Loucy (cell line): ENCODE measurements around the gene WASF2.

Source experiments
- H2AFZ ChIP-seq: fragments of 200-600 bp; sonication (generic); 2 replicates; pipeline ENCODE4 v1.6.0; 2016; ENCODE audit warnings: antibody characterized with exemption, mild to moderate bottlenecking, low read length, moderate library complexity
- H3F3A ChIP-seq: fragments of 200-600 bp; 2 replicates; pipeline ENCODE4 v1.6.0; 2016; ENCODE audit warnings: antibody characterized with exemption, low read depth, mild to moderate bottlenecking
- H3K27me3 ChIP-seq: fragments of 200-600 bp; sonication (generic); 2 replicates; pipeline ENCODE4 v1.6.1; 2014; ENCODE audit warnings: low read length, mild to moderate bottlenecking; ENCODE audit not compliant: insufficient read depth, poor library complexity, severe bottlenecking
- H3K36me3 ChIP-seq: fragments of 200-600 bp; sonication (generic); 2 replicates; pipeline ENCODE4 v1.6.1; 2016; ENCODE audit warnings: low read length; ENCODE audit not compliant: insufficient read depth
- H3K4me1 ChIP-seq: fragments of 200-600 bp; sonication (generic); 2 replicates; pipeline ENCODE4 v1.5.1; 2014; ENCODE audit warnings: low read length, mild to moderate bottlenecking; ENCODE audit not compliant: insufficient read depth, poor library complexity, severe bottlenecking
- H3K4me2 ChIP-seq: fragments of 200-600 bp; sonication (generic); 2 replicates; pipeline ENCODE4 v1.6.0; 2014; ENCODE audit warnings: antibody characterized with exemption, low read length, low read depth, mild to moderate bottlenecking; ENCODE audit not compliant: poor library complexity, severe bottlenecking
- H3K4me3 ChIP-seq: fragments of 200-600 bp; sonication (generic); 2 replicates; pipeline ENCODE4 v1.5.1; 2014; ENCODE audit warnings: low read length, mild to moderate bottlenecking, mixed read lengths; ENCODE audit not compliant: poor library complexity, severe bottlenecking
- H3K79me2 ChIP-seq: fragments of 200-600 bp; sonication (generic); 2 replicates; pipeline ENCODE4 v1.6.1; 2014; ENCODE audit warnings: low read length; ENCODE audit not compliant: insufficient read depth
- H3K9ac ChIP-seq: fragments of 200-600 bp; sonication (generic); 2 replicates; pipeline ENCODE4 v1.6.0; 2014; ENCODE audit warnings: mild to moderate bottlenecking, low read depth, low read length, moderate library complexity; ENCODE audit not compliant: poor library complexity, severe bottlenecking
- H3K9me2 ChIP-seq: fragments of 200-600 bp; sonication (generic); replicated peaks from 2 replicates; pipeline ENCODE4 v1.6.1; 2016; ENCODE audit warnings: low read depth, low read length, mixed read lengths
- H3K9me3 ChIP-seq: fragments of 200-600 bp; sonication (generic); 2 replicates; pipeline ENCODE4 v1.6.1; 2014; ENCODE audit warnings: mild to moderate bottlenecking, antibody characterized with exemption, low read length, low read depth; ENCODE audit not compliant: insufficient read depth
- H4K20me1 ChIP-seq: fragments of 200-600 bp; sonication (generic); 2 replicates; pipeline ENCODE4 v1.6.0; 2014; ENCODE audit warnings: antibody characterized with exemption, low read length, mild to moderate bottlenecking; ENCODE audit not compliant: insufficient read depth, poor library complexity, severe bottlenecking
- EZH2phosphoT487 ChIP-seq: fragments of 200-600 bp; IDR thresholded peaks from 2 replicates; pipeline ENCODE4 v1.6.1; 2018; ENCODE audit warnings: antibody characterized with exemption, mild to moderate bottlenecking, moderate library complexity, borderline replicate concordance
- TF ChIP-seq, protein P1 (sequence below): fragments of 200-600 bp; sonication (generic); conservative IDR thresholded peaks from 2 replicates; pipeline ENCODE4 v1.5.1; 2014; ENCODE audit warnings: mild to moderate bottlenecking, antibody characterized with exemption, low read length

WASF2 gene

DNA sequence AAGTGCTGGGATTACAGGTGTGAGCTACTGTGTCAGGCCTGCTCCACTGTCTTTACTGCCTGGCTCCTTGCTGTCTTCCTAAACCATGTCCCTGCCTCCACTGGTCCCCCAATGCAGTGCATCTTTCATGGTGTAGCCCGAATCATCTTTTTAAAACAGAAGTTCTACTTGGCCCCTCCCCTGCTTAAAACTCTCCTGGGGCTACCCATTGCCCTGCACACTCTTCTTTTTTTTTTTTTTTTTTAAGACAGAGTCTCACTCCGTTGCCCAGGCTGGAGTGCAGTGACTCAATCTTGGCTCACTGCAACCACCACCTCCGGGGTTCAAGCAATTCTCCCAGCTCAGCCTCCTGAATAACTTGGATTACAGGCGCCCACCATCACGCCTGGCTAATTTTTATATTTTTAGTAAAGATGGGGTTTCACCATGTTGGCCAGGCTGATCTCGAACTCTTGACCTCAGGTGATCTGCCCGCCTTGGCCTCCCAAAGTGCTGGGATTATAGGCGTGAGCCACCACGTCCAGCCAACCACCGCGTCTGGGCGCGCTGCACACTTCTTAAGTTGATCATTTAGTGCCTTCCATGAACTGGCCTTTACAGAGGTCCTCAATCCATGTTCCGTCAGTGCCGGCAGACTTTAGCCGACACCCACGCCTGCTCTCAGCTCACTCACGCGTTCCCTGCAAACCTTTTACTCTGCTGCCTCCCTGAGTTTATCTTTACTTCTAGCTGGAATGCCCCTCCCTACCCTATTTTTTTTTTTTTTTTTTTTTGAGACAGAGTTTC is 117.8 kb downstream of the WASF2 start:
- Histone ChIP-seq H3K79me2 (no peaks in the 10 kb centered on the region), H3K27me3 (no peaks in the 10 kb centered on the region), H3K4me1 (peaks cover 6% of the 10 kb centered on the region), H2AFZ (no peak overlapping the region), H3K4me2 (no peak overlapping the region), H3K9ac (no peak overlapping the region), H4K20me1 (no peaks in the 10 kb centered on the region), H3K9me3 (no peaks in the 10 kb centered on the region), H3K36me3 (no peaks in the 10 kb centered on the region), H3F3A (no peaks in the 10 kb centered on the region), H3K9me2 (no peaks in the 10 kb centered on the region), H3K4me3 (no peak overlapping the region)
- TF ChIP-seq, protein P1, sequence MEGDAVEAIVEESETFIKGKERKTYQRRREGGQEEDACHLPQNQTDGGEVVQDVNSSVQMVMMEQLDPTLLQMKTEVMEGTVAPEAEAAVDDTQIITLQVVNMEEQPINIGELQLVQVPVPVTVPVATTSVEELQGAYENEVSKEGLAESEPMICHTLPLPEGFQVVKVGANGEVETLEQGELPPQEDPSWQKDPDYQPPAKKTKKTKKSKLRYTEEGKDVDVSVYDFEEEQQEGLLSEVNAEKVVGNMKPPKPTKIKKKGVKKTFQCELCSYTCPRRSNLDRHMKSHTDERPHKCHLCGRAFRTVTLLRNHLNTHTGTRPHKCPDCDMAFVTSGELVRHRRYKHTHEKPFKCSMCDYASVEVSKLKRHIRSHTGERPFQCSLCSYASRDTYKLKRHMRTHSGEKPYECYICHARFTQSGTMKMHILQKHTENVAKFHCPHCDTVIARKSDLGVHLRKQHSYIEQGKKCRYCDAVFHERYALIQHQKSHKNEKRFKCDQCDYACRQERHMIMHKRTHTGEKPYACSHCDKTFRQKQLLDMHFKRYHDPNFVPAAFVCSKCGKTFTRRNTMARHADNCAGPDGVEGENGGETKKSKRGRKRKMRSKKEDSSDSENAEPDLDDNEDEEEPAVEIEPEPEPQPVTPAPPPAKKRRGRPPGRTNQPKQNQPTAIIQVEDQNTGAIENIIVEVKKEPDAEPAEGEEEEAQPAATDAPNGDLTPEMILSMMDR, result no peak
- TF ChIP-seq EZH2phosphoT487, result no peak

DNA sequence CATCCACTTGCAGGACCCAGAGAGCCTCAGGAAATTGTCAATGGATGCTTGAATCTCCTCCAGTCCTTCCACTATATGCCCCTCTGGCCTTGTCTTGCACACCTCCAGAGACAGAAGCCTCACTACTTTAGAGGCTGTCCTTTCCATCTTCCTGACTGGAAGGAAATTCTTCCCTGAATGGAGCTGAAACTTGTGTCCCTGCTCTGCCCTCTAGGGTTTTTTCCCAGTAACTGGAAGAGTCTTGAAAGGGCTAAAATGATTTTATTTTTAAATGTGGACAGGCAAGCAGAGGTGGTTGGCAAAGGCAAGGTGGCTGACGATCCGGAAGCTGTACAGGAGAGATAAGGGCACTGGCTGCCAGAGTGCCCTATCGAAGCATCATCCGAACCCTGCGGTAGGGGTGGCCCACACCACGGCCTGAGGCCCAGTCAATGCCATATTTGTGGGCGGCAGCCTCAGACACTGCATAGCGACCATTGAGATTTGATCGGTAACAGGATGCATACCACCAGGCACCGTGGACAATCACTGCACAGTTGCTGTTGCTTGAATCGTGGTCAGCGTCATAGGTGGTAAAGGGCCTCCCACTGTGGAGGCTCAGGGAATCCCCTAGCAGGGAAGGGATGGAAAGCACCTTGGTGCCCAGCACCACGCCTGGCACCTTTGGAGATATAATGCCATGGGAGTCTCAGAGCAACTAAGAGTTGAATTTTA is 120.9 kb downstream of the WASF2 start:
- H3K9me3 ChIP-seq, result no peaks in the 10 kb centered on the region
- H3K9me2 ChIP-seq, result no peaks in the 10 kb centered on the region
- no peaks in the 10 kb centered on the region for H3K27me3 ChIP-seq
- H3K79me2 ChIP-seq, result no peaks in the 10 kb centered on the region
- H3K9ac ChIP-seq, result no peak overlapping the region
- H4K20me1 ChIP-seq, result no peaks in the 10 kb centered on the region
- no peak overlapping the region for H3K4me3 ChIP-seq
- H3K4me1 ChIP-seq, result peaks cover 26% of the 10 kb centered on the region
- no peaks in the 10 kb centered on the region for H3F3A ChIP-seq
- no peak for TF ChIP-seq EZH2phosphoT487
- TF ChIP-seq, protein P1, result no peak; the same call in 1 of the 2 replicates
- H3K4me2 ChIP-seq, result no peak overlapping the region
- no peak overlapping the region for H2AFZ ChIP-seq
- H3K36me3 ChIP-seq, result no peaks in the 10 kb centered on the region

DNA sequence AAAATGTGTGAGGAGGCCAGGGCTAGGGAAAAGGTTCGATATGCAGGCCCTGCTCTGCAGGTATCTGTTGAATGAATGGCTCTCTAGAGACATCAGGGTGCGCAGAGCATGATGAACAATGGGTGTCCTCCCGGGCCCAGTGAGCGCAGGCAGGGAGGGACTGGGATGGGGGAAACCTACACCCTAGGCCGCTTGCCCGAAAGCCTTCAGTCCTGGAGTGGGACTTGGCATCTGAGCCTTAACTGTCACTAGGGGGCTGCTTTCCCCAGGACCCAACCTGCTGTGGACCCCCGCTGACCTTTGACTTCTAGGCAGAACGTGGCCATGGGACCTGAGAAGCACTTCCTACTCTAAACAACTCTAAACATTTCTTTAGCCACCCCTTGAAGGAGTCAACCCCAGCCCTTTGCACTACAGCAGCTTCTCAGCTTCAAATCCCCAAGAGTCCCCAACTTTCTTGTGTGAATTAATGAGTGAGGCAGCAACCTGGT is 122.8 kb downstream of the WASF2 start:
- Histone ChIP-seq H3K27me3 (no peaks in the 10 kb centered on the region), H3K36me3 (no peaks in the 10 kb centered on the region), H3K4me3 (peak overlapping the region; percentile 83), H3F3A (no peaks in the 10 kb centered on the region), H4K20me1 (no peaks in the 10 kb centered on the region), H3K9ac (peak overlapping the region; percentile 82), H3K9me2 (no peaks in the 10 kb centered on the region), H3K9me3 (no peaks in the 10 kb centered on the region), H3K4me1 (peaks cover 26% of the 10 kb centered on the region), H3K79me2 (no peaks in the 10 kb centered on the region), H2AFZ (peak overlapping the region; percentile 76), H3K4me2 (peak overlapping the region; percentile 88)
- no peak for TF ChIP-seq EZH2phosphoT487
- TF ChIP-seq, protein P1, result 0 out of 2 replicates have a peak, but pooled peaks have one; percentile 14
